ENCODE data around the gene MINK1. TPM values are rescaled to one million over a fixed set of nuclear protein-coding genes. Genes with fewer than 3 reads are reported as not detected.
A peak's percentile ranks its signal among the peaks of the same experiment; 100 is the strongest.

MINK1 gene
- polyA plus RNA-seq, 2 of the 4 experiments (the other 2 are of a cell fraction), result 41.3 to 66.9 TPM

DNA sequence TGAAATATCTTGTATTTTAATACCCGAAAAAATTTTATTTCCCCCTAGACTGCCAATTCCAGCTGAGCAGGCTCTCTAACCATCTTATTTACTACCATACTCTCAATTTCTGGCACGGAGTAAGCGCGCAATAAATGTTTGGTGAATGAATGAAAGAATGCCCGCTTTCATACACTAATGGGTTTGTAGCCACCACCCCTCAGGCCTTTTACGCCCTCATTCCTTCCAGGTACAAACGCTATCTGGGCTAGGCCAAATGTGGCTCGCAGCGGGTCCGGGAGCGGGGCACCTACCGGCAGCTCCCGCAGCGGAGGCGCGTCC is 26.7 kb upstream of the MINK1 start:
- ATAC-seq, result no peak
- H3K9me3 ChIP-seq, result no peaks in the 10 kb centered on the region
- FAIRE-seq, result no peak
- peaks cover 14% of the 10 kb centered on the region for H3K4me1 ChIP-seq
- no peak for TF ChIP-seq NFE2L2 (conservative IDR thresholded peaks at IDR 0.05; ENCODE audit: low read length)
- TF ChIP-seq RNF2 (IDR thresholded peaks at IDR 0.05; ENCODE audit: borderline replicate concordance, low read depth), result no peak
- ChIA-PET CTCF (interaction anchor here (0.6 to 5.2 kb wide), 13 partner anchors 10 to 241 kb away, joined by 3 to 36 read pairs (median 4); partner anchors contain the start of genes ARRB2, MED11 and PSMB6), POLR2A (interaction anchor here (0.9 to 3.9 kb wide), 6 partner anchors 10 to 161 kb away, joined by 3 to 31 read pairs (median 4); partner anchors contain the start of genes GLTPD2, PSMB6, RNF167 and SLC25A11)
- 7% methylated on average over 12 of the region's 16 CpGs for WGBS (ENCODE audit: missing lambda C conversion rate)
- DNase-seq (ENCODE audit: low read depth in 1 of 2, low spot score in 1 of 2), result peak in 1 of 2 experiments; percentile 71
- peak overlapping the region; percentile 83 for H3K4me3 ChIP-seq
- peak overlapping the region; percentile 88 for H3K4me2 ChIP-seq
- peak overlapping the region; percentile 86 to 90 for H3K27ac ChIP-seq

DNA sequence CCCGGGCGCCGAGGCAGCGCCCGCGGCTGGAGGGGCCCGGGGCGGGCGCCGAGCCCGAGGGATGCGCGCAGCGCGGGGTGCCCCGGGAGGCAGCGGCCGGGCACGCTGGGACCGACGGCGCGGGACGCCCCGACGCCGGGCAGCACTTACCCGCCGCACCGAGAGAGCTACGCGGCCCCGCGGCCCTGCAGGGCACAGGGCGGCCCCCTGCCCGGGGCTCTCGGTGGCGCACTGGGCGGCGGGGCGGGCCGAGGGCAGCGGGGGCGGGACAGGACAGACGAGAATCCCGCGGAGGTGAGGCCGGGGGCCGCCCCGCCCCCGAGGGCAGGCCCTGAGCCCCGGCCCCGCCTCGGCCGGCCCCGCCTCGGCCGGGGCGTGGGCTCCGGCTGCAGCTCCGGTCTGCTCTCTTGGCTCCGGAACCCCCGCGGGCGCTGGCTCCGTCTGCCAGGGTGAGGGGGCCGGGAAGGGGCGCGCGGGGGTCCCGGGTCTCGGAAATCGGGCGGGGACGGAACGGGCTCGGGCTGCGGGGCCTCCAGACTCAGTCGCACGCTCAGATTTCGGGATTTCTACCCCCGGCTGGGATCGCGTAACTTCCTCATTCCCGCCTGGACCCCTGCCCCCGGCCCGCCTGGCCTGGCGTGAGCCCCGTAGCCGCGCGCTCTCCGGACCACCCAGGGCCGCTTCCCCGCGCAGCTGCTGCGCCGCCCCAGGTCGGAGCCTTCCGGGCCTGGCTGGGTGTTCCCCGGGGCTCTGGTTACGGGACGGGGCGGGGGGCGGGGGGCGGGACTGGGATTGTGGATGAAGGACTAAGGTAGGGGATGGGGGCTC is 26.1 kb upstream of the MINK1 start, which contains the start of gene PLD2:
Gene PLD2, plus strand, starts transcription at position 376 of the 828 bp plus-strand sequence. CDS start 621 bp downstream, outside the sequence.
- CTCF ChIA-PET, result interaction anchor here (0.6 to 5.2 kb wide), 15 partner anchors 11 to 242 kb away, joined by 3 to 36 read pairs (median 4); partner anchors contain the start of genes ARRB2, MED11 and PSMB6
- FAIRE-seq (no peak), ATAC-seq (peak; percentile 97 to 98), DNase-seq (ENCODE audit: low read depth in 1 of 2, low spot score in 1 of 2) (peak; percentile 81 to 98)
- TF ChIP-seq ZSCAN20 (CRISPR knock-in tag; IDR thresholded peaks at IDR 0.05), result no peak
- TF ChIP-seq POLR2A (IDR thresholded peaks at IDR 0.05; ENCODE audit: low read length), result peak; percentile 88
- TF ChIP-seq, protein P1, sequence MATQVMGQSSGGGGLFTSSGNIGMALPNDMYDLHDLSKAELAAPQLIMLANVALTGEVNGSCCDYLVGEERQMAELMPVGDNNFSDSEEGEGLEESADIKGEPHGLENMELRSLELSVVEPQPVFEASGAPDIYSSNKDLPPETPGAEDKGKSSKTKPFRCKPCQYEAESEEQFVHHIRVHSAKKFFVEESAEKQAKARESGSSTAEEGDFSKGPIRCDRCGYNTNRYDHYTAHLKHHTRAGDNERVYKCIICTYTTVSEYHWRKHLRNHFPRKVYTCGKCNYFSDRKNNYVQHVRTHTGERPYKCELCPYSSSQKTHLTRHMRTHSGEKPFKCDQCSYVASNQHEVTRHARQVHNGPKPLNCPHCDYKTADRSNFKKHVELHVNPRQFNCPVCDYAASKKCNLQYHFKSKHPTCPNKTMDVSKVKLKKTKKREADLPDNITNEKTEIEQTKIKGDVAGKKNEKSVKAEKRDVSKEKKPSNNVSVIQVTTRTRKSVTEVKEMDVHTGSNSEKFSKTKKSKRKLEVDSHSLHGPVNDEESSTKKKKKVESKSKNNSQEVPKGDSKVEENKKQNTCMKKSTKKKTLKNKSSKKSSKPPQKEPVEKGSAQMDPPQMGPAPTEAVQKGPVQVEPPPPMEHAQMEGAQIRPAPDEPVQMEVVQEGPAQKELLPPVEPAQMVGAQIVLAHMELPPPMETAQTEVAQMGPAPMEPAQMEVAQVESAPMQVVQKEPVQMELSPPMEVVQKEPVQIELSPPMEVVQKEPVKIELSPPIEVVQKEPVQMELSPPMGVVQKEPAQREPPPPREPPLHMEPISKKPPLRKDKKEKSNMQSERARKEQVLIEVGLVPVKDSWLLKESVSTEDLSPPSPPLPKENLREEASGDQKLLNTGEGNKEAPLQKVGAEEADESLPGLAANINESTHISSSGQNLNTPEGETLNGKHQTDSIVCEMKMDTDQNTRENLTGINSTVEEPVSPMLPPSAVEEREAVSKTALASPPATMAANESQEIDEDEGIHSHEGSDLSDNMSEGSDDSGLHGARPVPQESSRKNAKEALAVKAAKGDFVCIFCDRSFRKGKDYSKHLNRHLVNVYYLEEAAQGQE (IDR thresholded peaks at IDR 0.05), result peak; percentile 73
- TF ChIP-seq JUN (IDR thresholded peaks at IDR 0.05), result peak; percentile 43 to 90; a peak in 3 of 5 replicates
- TF ChIP-seq CHD2 (IDR thresholded peaks at IDR 0.05; ENCODE audit: low read length, partially characterized antibody), result peak; percentile 70
- TF ChIP-seq, protein P2, sequence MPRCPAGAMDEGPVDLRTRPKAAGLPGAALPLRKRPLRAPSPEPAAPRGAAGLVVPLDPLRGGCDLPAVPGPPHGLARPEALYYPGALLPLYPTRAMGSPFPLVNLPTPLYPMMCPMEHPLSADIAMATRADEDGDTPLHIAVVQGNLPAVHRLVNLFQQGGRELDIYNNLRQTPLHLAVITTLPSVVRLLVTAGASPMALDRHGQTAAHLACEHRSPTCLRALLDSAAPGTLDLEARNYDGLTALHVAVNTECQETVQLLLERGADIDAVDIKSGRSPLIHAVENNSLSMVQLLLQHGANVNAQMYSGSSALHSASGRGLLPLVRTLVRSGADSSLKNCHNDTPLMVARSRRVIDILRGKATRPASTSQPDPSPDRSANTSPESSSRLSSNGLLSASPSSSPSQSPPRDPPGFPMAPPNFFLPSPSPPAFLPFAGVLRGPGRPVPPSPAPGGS (IDR thresholded peaks at IDR 0.05), result peak; percentile 91; the same call in 2 of the 3 replicates
- TF ChIP-seq PHF8 (IDR thresholded peaks at IDR 0.05; ENCODE audit: borderline replicate concordance, low read depth), result peak; percentile 41; the same call in 1 of the 2 replicates
- TF ChIP-seq, protein P3, sequence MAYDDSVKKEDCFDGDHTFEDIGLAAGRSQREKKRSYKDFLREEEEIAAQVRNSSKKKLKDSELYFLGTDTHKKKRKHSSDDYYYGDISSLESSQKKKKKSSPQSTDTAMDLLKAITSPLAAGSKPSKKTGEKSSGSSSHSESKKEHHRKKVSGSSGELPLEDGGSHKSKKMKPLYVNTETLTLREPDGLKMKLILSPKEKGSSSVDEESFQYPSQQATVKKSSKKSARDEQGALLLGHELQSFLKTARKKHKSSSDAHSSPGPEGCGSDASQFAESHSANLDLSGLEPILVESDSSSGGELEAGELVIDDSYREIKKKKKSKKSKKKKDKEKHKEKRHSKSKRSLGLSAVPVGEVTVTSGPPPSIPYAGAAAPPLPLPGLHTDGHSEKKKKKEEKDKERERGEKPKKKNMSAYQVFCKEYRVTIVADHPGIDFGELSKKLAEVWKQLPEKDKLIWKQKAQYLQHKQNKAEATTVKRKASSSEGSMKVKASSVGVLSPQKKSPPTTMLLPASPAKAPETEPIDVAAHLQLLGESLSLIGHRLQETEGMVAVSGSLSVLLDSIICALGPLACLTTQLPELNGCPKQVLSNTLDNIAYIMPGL (CRISPR knock-in tag; IDR thresholded peaks at IDR 0.05; ENCODE audit: borderline replicate concordance), result no peak
- 0% methylated on average over 11 of the region's 106 CpGs for WGBS (ENCODE audit: missing lambda C conversion rate)
- H3K4me1 ChIP-seq, result peaks cover 14% of the 10 kb centered on the region
- no peaks in the 10 kb centered on the region for H3K9me3 ChIP-seq
- H3K4me3 ChIP-seq, result peak within 1 kb of the TSS; percentile 83
- POLR2A ChIA-PET, result interaction anchor here (0.9 to 3.9 kb wide), 6 partner anchors 11 to 160 kb away, joined by 3 to 31 read pairs (median 4); partner anchors contain the start of genes GLTPD2, PSMB6, RNF167 and SLC25A11
- peak within 1 kb of the TSS; percentile 86 to 90 for H3K27ac ChIP-seq
- peak within 1 kb of the TSS; percentile 88 for H3K4me2 ChIP-seq

All from A549 (cell line).